Stimulated activated CD8-positive, alpha-beta memory T cell treated with anti-CD3 and anti-CD28 coated beads, Interleukin-2, amount 100 ng/mL, for 48 hours (primary cell): ENCODE measurements around the gene CD226.
"Not testable (repeated sequence)": the region's sequence is repeated elsewhere in the genome, so short reads cannot be mapped to it uniquely, and the experiment has no call there.

ENCODE experiments used
- DNase-seq, 2 donors: peaks; one replicate each; pipeline ENCODE4 v3.0.0-alpha.2; 2020; ENCODE audit warnings: low read depth in 2 of 2

CD226 gene

GRCh38 chr18:69956665-69957620 is 9.3 kb upstream of the CD226 start:
- DNase-seq, result no peak

GRCh38 chr18:69956057-69956456 is 8.4 kb upstream of the CD226 start:
- no peak for DNase-seq

- no peak for DNase-seq
These were observed 7.2 kb upstream of the CD226 start for GRCh38 chr18:69954719-69955480.

GRCh38 chr18:69953191-69953590 is 5.5 kb upstream of the CD226 start:
- no peak for DNase-seq

GRCh38 chr18:69951182-69951581 is 3.5 kb upstream of the CD226 start:
- no peak for DNase-seq

DNA sequence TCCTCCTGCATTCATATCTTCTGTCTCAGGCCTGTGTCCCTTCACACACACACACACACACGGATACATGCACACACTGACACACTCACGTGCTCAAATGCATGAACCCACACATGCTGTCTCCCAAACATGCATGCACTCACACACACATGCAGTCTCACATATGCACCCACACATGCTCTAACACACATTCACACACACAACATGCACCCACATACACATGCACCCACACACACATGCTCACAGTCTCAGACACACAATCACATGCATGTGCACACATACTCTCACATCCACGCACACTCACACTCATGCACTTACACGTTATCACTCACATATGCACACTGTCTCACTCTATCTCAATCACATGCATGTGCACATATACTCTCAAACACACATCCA is 1.9 kb upstream of the CD226 start:
- DNase-seq, result no peak

- peak in 1 of 2 donors; percentile 58 for DNase-seq
These were observed 1.4 kb upstream of the CD226 start for GRCh38 chr18:69948919-69949537.

DNA sequence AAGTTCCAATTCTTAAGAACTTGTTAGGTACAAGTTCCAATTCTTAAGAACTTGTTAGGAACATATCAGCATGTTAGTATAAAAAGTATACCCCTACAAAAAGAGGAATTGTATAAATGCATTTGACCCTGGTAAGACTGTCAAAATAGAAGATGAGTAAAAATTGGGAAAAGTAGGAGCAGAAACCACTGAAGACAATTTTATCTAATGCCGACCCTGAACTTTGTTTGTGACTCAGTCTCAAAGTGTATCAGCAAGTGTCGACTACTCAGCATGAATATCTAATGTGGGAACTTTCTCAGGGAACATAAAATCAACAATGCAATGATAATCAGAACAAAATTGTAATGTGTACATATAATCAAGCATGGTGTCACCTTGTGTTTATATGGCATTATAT is 583 bp upstream of the CD226 start:
- DNase-seq, result no peak

GRCh38 chr18:69946608-69947155 is 991 bp downstream of the CD226 start:
- no peak for DNase-seq

GRCh38 chr18:69945220-69946114 is 2.2 kb downstream of the CD226 start:
- no peak for DNase-seq

GRCh38 chr18:69944436-69944835 is 3.2 kb downstream of the CD226 start:
- no peak for DNase-seq

GRCh38 chr18:69943021-69943420 is 4.7 kb downstream of the CD226 start:
- DNase-seq, result no peak

- DNase-seq, result no peak
These were observed 6.5 kb downstream of the CD226 start for GRCh38 chr18:69941183-69941582.

DNA sequence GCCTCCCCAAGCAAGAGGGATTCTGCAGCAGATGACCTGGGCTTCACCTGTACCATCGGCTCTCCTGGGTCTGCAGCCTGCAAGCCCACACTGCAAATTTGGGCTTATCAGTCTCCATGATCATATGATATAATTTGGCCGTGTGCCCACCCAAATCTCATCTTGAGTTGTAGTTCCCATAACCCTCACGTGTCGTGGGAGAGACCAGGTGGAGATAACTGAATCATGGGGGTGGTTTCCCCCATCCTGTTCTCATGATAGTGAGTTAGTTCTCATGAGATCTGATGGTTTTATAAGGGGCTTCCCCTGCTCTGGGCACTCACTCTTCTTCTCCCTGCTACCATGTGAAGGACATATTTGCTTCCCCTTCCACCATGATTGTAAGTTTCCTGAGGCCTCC is 7.9 kb downstream of the CD226 start:
- DNase-seq, result not testable (repeated sequence)

GRCh38 chr18:69936191-69936558 is 11.5 kb downstream of the CD226 start:
- DNase-seq, result no peak

DNA sequence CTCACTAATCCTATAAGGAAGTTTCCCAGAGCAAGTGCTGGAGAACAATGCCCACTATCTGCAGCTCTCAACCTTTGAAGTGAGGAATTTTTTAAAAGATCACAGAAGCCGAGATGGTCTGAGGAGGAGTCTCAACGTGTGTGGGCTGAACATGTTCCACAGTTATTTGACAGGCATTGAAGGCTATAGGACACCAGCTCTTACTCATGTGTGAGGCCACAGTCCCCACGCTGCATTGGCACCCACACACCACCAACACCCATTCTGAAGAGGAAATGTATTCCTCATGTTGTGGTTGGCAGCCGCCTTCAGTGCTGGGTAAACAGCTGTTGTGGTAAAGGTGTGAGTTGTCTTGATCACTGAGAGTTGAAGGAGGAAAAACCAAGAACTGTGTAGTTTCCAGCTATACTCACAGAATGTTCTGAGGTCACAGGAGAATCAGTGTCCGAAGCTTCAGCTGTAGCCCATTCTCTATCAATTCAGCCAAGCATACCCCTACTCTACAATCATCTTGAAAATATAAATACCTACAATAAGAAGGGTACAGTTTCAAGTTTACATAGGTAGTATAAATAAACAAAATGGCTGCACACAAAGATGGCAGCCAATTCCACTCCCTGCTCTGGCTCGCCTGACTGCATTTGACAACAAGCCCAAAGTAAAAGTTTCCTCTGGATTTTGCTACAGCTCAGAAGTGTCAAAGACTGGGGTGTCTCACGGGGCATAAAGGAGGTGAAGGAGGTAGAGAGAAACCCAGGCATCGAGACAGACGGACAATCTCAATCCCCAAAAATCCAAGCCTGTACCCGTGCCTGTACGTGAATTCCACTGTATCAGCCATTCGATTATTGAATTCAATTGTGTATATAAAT is 12.1 kb downstream of the CD226 start:
- DNase-seq, result peak; percentile 71 to 76

DNA sequence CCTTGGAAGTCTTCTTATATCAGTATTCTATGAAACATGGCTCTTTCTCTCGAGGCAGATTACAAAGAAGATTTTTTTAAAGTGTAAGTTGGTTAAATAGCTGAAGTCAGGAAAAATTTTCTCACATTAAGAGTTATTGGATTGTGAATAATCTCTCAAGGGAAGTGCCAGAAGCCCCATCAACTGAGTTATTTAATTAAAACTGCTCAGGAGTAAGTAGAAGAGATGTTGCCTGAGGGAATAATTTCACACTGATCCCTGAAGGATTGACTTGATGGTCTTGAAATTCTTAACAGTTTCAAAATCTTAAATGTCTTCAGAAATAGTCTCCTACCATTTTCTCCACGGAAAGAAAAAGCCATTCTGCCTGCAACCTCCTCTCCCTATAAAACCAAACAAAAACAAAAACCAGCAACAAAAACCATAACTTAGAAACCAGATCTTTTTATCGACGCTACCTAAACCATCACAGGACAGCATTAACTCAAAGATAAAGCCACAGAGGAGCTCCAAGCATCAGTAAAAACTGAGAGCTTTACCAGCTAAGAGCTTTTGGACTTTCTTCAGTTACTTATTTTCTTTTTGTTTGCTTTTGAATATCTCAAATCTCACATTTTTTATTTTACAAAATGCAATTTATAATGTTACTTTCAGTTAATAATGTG is 12.9 kb downstream of the CD226 start:
- DNase-seq, result no peak

DNA sequence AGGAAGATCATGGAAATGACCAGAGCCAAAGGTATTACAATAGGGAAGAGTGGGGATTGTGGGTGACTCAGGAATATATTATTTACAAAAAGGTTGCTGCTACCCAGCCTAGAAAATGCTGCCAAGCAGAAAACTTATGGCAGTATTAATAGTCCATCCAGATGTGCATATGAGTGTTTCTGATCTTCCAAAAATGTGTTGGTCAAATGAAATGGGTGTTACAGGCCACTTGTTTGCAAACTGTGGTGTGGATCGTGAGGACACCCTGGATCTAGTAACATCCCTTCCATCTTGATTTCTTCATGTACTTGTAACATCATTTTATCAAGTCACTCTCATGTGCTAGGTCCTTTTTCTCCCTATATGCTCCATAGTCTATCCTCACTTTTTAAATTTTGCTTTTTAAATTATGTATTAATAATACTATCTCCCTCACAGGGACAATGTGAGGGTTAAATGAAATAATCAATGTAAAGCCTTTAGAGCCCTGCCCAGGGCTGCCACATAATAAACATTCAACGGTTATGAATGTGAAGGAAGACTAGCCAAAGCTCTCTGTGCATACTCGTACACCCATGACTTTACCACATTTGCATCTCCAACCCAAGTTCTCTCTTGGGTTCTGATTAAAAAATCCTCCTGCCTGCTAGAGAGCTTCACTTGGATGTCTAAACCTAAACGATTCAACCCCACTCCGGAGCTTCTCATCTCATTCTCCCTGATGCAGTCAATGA is 18.5 kb downstream of the CD226 start:
- DNase-seq, result no peak

DNA sequence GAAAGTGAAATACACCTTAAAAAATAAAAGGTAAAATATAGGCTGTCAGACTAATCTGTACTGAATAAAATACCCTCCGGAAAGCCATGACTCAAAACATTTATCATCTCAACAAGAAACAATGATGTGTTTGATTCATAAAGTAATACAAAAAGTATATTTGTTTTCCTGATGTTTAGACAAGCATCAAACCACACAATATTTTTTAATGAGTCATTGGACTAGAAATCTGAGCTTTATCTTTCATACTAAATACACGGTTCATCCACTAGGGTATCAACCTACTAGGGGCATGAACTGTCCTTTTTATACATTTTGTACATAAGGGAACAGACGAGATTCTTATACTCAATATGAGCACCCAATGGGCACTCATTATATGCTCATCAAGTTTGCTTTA is 31.3 kb downstream of the CD226 start:
- DNase-seq, result no peak
